ENCODE data around the gene TSSK3. TPM values are rescaled to one million over a fixed set of nuclear protein-coding genes. Genes with fewer than 3 reads are reported as not detected.

The TSSK3 gene
- total RNA-seq, 1 experiment from 2014 or later, result 2.9 TPM

DNA sequence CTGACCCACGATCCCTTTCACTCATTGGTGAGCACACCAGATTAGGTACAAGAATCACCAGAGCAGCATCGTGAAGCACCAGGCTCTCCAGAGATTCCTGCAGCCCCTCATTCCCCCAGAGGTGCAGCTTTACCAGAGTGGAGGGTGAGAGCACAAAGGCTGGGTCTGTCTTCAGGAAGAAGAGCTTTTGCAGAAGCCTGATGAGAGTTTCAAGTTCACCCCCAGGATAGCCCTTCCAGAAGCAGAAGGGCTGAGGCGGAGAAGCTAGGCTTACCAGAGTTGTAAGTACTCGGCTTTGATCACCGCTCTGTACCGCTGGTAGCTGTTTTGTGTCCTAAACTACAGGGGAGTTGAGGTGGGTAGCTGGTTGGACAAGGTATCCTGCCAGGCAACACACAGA lies 3.1 kb downstream of the TSSK3 start:
- Mint-ChIP-seq H3K4me3 (no peak overlapping the region), H3K36me3 (peaks cover 17% of the 10 kb centered on the region), H3K4me1 (peaks cover 10% of the 10 kb centered on the region), H3K27me3 (ENCODE audit: low read depth) (peaks cover 16% of the 10 kb centered on the region), H3K27ac (no peak overlapping the region), H3K9me3 (no peaks in the 10 kb centered on the region)
- ChIA-PET CTCF (interaction anchor here (0.6 kb wide), 1 partner anchor 155 kb away, joined by 3 read pairs; no protein-coding TSS in a partner anchor), POLR2A (interaction anchor here (1.4 kb wide), 1 partner anchor 12 kb away, joined by 3 read pairs; no protein-coding TSS in a partner anchor)
- ATAC-seq (no peak), DNase-seq (ENCODE audit: low spot score) (no peak)
- TF ChIP-seq GABPB1 (CRISPR knock-in tag; IDR thresholded peaks at IDR 0.05), result no peak
- no peak for TF ChIP-seq ARID4B (CRISPR knock-in tag; IDR thresholded peaks at IDR 0.05; ENCODE audit: borderline replicate concordance)
- TF ChIP-seq TEAD1 (CRISPR knock-in tag; IDR thresholded peaks at IDR 0.05), result no peak
- TF ChIP-seq, protein P1, sequence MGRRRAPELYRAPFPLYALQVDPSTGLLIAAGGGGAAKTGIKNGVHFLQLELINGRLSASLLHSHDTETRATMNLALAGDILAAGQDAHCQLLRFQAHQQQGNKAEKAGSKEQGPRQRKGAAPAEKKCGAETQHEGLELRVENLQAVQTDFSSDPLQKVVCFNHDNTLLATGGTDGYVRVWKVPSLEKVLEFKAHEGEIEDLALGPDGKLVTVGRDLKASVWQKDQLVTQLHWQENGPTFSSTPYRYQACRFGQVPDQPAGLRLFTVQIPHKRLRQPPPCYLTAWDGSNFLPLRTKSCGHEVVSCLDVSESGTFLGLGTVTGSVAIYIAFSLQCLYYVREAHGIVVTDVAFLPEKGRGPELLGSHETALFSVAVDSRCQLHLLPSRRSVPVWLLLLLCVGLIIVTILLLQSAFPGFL (CRISPR knock-in tag; IDR thresholded peaks at IDR 0.05; ENCODE audit: borderline replicate concordance), result no peak

- peaks cover 30% of the 10 kb centered on the region for H3K36me3 Mint-ChIP-seq
- H3K27ac Mint-ChIP-seq, result no peak overlapping the region
- ATAC-seq, result no peak
These were observed 5.7 kb downstream of the TSSK3 start for GRCh38 chr1:32367912-32368635.

More at GRCh38 chr1:32367912-32368635, 5.7 kb downstream of the TSSK3 start:
- TF ChIP-seq ZNF121 (CRISPR knock-in tag; IDR thresholded peaks at IDR 0.05), result peak; percentile 76; the same call in 1 of the 2 replicates
- no peak for TF ChIP-seq USF2 (CRISPR knock-in tag; IDR thresholded peaks at IDR 0.05)
- no peak for TF ChIP-seq STAT6 (CRISPR knock-in tag; conservative IDR thresholded peaks at IDR 0.05; ENCODE audit: low read depth)
- TF ChIP-seq E2F5 (CRISPR knock-in tag; IDR thresholded peaks at IDR 0.05), result no peak
- no peak for TF ChIP-seq NFE2L1 (CRISPR knock-in tag; IDR thresholded peaks at IDR 0.05)
- TF ChIP-seq GRHL2 (CRISPR knock-in tag; IDR thresholded peaks at IDR 0.05; ENCODE audit: insufficient replicate concordance, severe bottlenecking), result no peak
- TF ChIP-seq OVOL2 (CRISPR knock-in tag; IDR thresholded peaks at IDR 0.05; ENCODE audit: borderline replicate concordance), result no peak
- TF ChIP-seq ZNF396 (CRISPR knock-in tag; IDR thresholded peaks at IDR 0.05; ENCODE audit: borderline replicate concordance), result no peak
- TF ChIP-seq ZNF281 (CRISPR knock-in tag; IDR thresholded peaks at IDR 0.05), result no peak
- CTCF ChIA-PET, result no interaction called here
- Mint-ChIP-seq H3K4me3 (no peak overlapping the region), H3K4me1 (no peaks in the 10 kb centered on the region), H3K27me3 (ENCODE audit: low read depth) (no peaks in the 10 kb centered on the region), H3K9me3 (no peaks in the 10 kb centered on the region)
- DNase-seq (ENCODE audit: low spot score), result no peak
- POLR2A ChIA-PET, result no interaction called here
